DND-41 (cell line): ENCODE measurements around the gene PLEKHG1.

Experiments used
- ATAC-seq: fragments of 200-7000 bp; cut with Tn5 transposase; 3 replicates; pipeline ENCODE4 v1.9.1; 2021; ENCODE audit warnings: low read depth; ENCODE audit not compliant: insufficient read depth
- DNase-seq: peaks from one replicate; pipeline ENCODE4 v3.0.0-alpha.2; 2020
- H2AFZ ChIP-seq: 2 replicates; pipeline ENCODE4 v1.6.0; 2012; ENCODE audit warnings: low read depth, low read length
- H3K27ac ChIP-seq: 2 replicates; pipeline ENCODE4 v1.5.1; 2012; ENCODE audit warnings: low read length, inconsistent platforms
- H3K27me3 ChIP-seq: fragments of 200-600 bp; sonication (generic); 2 replicates; pipeline ENCODE4 v1.6.0; 2012; ENCODE audit warnings: low read length, mild to moderate bottlenecking, inconsistent platforms; ENCODE audit not compliant: insufficient read depth, poor library complexity
- H3K36me3 ChIP-seq: 2 replicates; pipeline ENCODE4 v1.5.1; 2012; ENCODE audit warnings: low read length, inconsistent platforms; ENCODE audit not compliant: insufficient read depth
- H3K4me1 ChIP-seq: 2 replicates; pipeline ENCODE4 v1.5.1; 2012; ENCODE audit warnings: mild to moderate bottlenecking, low read length; ENCODE audit not compliant: insufficient read depth
- H3K4me2 ChIP-seq: 2 replicates; pipeline ENCODE4 v1.6.0; 2012; ENCODE audit warnings: mild to moderate bottlenecking, moderate library complexity, low read length, inconsistent platforms; ENCODE audit not compliant: insufficient read depth
- H3K4me3 ChIP-seq, 2 experiments: fragments of 200-600 bp in 1 of 2; shearing (Covaris generic) in 1 of 2; 2 replicates each; pipeline ENCODE4 v1.5.1; 2012 to 2016; ENCODE audit warnings: inconsistent platforms in 2 of 2, low read length in 2 of 2, mild to moderate bottlenecking in 2 of 2, low read depth in 1 of 2, moderate library complexity in 1 of 2
- H3K79me2 ChIP-seq: 2 replicates; pipeline ENCODE4 v1.6.0; 2012; ENCODE audit warnings: low read length, inconsistent platforms; ENCODE audit not compliant: insufficient read depth
- H3K9ac ChIP-seq: 2 replicates; pipeline ENCODE4 v1.6.0; 2012; ENCODE audit warnings: low read depth, mild to moderate bottlenecking, inconsistent platforms, low read length, moderate library complexity
- H3K9me3 ChIP-seq: 2 replicates; pipeline ENCODE4 v1.5.1; 2012; ENCODE audit warnings: low read length, moderate library complexity, mild to moderate bottlenecking, inconsistent platforms; ENCODE audit not compliant: insufficient read depth, severe bottlenecking
- H4K20me1 ChIP-seq: 2 replicates; pipeline ENCODE4 v1.6.0; 2012; ENCODE audit warnings: low read length; ENCODE audit not compliant: insufficient read depth
- CTCF ChIP-seq: IDR thresholded peaks from 2 replicates; pipeline ENCODE4 v1.5.1; 2012; ENCODE audit warnings: borderline replicate concordance, low read length, moderate library complexity, mild to moderate bottlenecking; ENCODE audit not compliant: poor library complexity, severe bottlenecking; ENCODE audit errors: extremely low read depth
- EZH2 ChIP-seq: IDR thresholded peaks from 3 replicates; pipeline ENCODE4 v1.6.1; 2012; ENCODE audit warnings: borderline replicate concordance, low read depth, mild to moderate bottlenecking, moderate library complexity, low read length, inconsistent platforms; ENCODE audit not compliant: severe bottlenecking

PLEKHG1 gene

GRCh38 chr6:150600010-150600300, 270 bp downstream of the PLEKHG1 start:
- DNase-seq (no peak), ATAC-seq (no peak)
- Histone ChIP-seq H3K36me3 (no peaks in the 10 kb centered on the region), H3K4me3 (no peak overlapping the region), H2AFZ (no peak overlapping the region), H3K9ac (no peak overlapping the region), H4K20me1 (no peaks in the 10 kb centered on the region), H3K4me1 (no peaks in the 10 kb centered on the region), H3K4me2 (no peak overlapping the region), H3K79me2 (no peaks in the 10 kb centered on the region), H3K27ac (no peak overlapping the region), H3K27me3 (peaks cover 6% of the 10 kb centered on the region), H3K9me3 (no peaks in the 10 kb centered on the region)
- TF ChIP-seq EZH2 (no peak), CTCF (no peak)

GRCh38 chr6:150600301-150601017, 774 bp downstream of the PLEKHG1 start:
- Histone ChIP-seq H3K27me3 (peaks cover 10% of the 10 kb centered on the region), H3K36me3 (no peaks in the 10 kb centered on the region), H3K4me1 (no peaks in the 10 kb centered on the region), H2AFZ (no peak overlapping the region), H3K4me3 (no peak overlapping the region), H3K79me2 (no peaks in the 10 kb centered on the region), H3K9me3 (no peaks in the 10 kb centered on the region), H3K27ac (no peak overlapping the region), H3K4me2 (no peak overlapping the region), H4K20me1 (no peaks in the 10 kb centered on the region), H3K9ac (no peak overlapping the region)
- ATAC-seq (0 out of 3 replicates have a peak, but pooled peaks have one; percentile 45), DNase-seq (no peak)
- TF ChIP-seq CTCF (peak; percentile 44), EZH2 (no peak)

- DNase-seq: no peak
- no peak overlapping the region for H3K4me3 ChIP-seq
- H3K79me2 ChIP-seq: no peaks in the 10 kb centered on the region
- H2AFZ ChIP-seq: no peak overlapping the region
- H3K9ac ChIP-seq: no peak overlapping the region
- no peaks in the 10 kb centered on the region for H3K36me3 ChIP-seq
- peaks cover 7% of the 10 kb centered on the region for H3K27me3 ChIP-seq
- H3K4me1 ChIP-seq: no peaks in the 10 kb centered on the region
- no peak for ATAC-seq
- H3K4me2 ChIP-seq: no peak overlapping the region
- H3K9me3 ChIP-seq: no peaks in the 10 kb centered on the region
- no peaks in the 10 kb centered on the region for H4K20me1 ChIP-seq
- H3K27ac ChIP-seq: no peak overlapping the region
- TF ChIP-seq EZH2 (no peak), CTCF (no peak)
Measured at GRCh38 chr6:150601439-150601838, 1.8 kb downstream of the PLEKHG1 start.

- Histone ChIP-seq H3K4me3 (no peak overlapping the region), H3K9me3 (no peaks in the 10 kb centered on the region), H4K20me1 (no peaks in the 10 kb centered on the region), H3K9ac (no peak overlapping the region), H2AFZ (no peak overlapping the region), H3K4me1 (no peaks in the 10 kb centered on the region), H3K79me2 (no peaks in the 10 kb centered on the region), H3K4me2 (no peak overlapping the region), H3K27me3 (peaks cover 7% of the 10 kb centered on the region), H3K27ac (no peak overlapping the region), H3K36me3 (no peaks in the 10 kb centered on the region)
- no peak for TF ChIP-seq EZH2
- TF ChIP-seq CTCF: no peak
- DNase-seq: no peak
- ATAC-seq: no peak
Measured at GRCh38 chr6:150603176-150603575, 3.5 kb downstream of the PLEKHG1 start.
